D721Med (cell line): ENCODE results near the gene TSSK3.

Experiments used
- DNase-seq: peaks from one replicate; pipeline ENCODE4 v3.0.0; 2011; ENCODE audit warnings: low spot score; ENCODE audit not compliant: insufficient read length
- FAIRE-seq: peaks from 2 replicates; lab custom pipeline; 2011; peaks lifted over from hg19 to GRCh38; lab: Jason Lieb, UNC
- CTCF ChIP-seq: IDR thresholded peaks from 2 replicates; pipeline ENCODE4 v1.5.1; 2012; ENCODE audit warnings: mild to moderate bottlenecking, control low read depth; ENCODE audit not compliant: insufficient read depth; ENCODE audit errors: missing control alignments

The TSSK3 gene

GRCh38 chr1:32363713-32364112 is 1.4 kb downstream of the TSSK3 start:
- FAIRE-seq, result no peak
- no peak for DNase-seq
- TF ChIP-seq CTCF, result no peak

GRCh38 chr1:32364836-32365235 is 2.5 kb downstream of the TSSK3 start:
- DNase-seq (no peak), FAIRE-seq (no peak)
- TF ChIP-seq CTCF, result no peak

GRCh38 chr1:32365445-32365844 is 3.1 kb downstream of the TSSK3 start:
- FAIRE-seq (no peak), DNase-seq (no peak)
- no peak for TF ChIP-seq CTCF

GRCh38 chr1:32367912-32368635 is 5.7 kb downstream of the TSSK3 start:
- DNase-seq (no peak), FAIRE-seq (no peak)
- no peak for TF ChIP-seq CTCF

- no peak for DNase-seq
- no peak for FAIRE-seq
- TF ChIP-seq CTCF, result no peak
Measured at GRCh38 chr1:32372149-32372756, 9.9 kb downstream of the TSSK3 start.

- FAIRE-seq (no peak), DNase-seq (no peak)
- TF ChIP-seq CTCF, result no peak
Measured at GRCh38 chr1:32373996-32374592, 11.8 kb downstream of the TSSK3 start.

- DNase-seq, result no peak
- TF ChIP-seq CTCF, result no peak
- FAIRE-seq, result no peak
Measured at GRCh38 chr1:32376199-32376598, 13.9 kb downstream of the TSSK3 start.
